ENCODE results near the gene GSS. TPM values are rescaled to one million over a fixed set of nuclear protein-coding genes. Genes with fewer than 3 reads are reported as not detected.

Gene GSS
- total and polyA plus RNA-seq, 4 donors = 12.9 to 31.5 (median 23.6) TPM

DNA sequence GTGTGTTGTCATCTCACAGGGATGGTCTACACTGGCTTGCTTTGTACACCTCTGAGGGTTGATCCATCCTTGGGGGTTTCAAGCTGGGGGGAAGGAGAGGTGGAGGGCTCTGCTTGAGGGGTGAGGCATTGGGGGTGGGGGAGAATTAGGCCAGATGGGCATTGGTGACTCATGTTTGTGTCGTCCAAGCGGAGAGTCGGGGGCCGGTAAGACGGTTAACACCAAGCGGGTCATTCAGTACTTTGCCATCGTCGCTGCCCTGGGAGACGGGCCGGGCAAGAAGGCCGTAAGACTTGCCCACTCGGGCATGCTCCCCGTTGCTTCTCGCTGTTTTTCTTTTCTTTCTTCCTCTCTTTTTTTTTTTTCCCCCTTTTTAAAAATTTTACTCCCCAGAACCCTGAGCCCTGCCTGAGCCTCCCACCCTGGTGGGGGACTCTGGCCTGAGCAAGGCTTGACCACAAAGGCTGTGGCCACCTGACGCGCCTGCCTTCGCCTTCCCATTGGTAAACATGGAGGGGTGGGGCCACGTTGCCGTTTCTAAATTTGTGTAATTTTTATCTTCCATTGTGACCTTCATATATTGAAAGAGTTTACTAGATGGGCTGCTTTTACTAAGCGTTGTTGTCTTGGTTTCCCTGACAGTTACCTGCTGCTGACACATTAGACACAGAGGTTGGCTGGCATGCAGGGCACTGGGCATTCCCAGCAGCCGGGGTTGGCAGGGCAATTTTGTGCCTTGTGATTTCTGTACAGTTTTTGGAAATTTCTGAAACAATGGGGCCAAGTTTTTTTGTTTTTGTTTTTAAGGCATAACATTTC lies 26.9 kb upstream of the GSS start:
- H3K4me3 ChIP-seq (ENCODE audit: low read length in 2 of 2) = no peak overlapping the region
- no peaks in the 10 kb centered on the region for H3K27me3 ChIP-seq (ENCODE audit: control insufficient read depth in 1 of 2, insufficient read depth in 2 of 2, low read length in 1 of 2)
- H3K27ac ChIP-seq (ENCODE audit: low read depth in 1 of 2, low read length in 2 of 2) = no peak overlapping the region
- DNase-seq = peak in 1 of 2 donors; percentile 35
- no peaks in the 10 kb centered on the region for H3K9me3 ChIP-seq (ENCODE audit: control insufficient read depth, low read length)
- H3K36me3 ChIP-seq (ENCODE audit: control insufficient read depth in 1 of 2, insufficient read depth in 2 of 2, low read length in 1 of 2) = no peaks in the 10 kb centered on the region
- ATAC-seq (ENCODE audit: low FRiP score) = no peak
- intact Hi-C loops (cut with DNase I) = no loop called here
- no peaks in the 10 kb centered on the region for H3K4me1 ChIP-seq (ENCODE audit: control insufficient read depth in 1 of 2, insufficient read depth in 2 of 2, low read length in 2 of 2)
- 79 to 81% methylated on average over 21 of the region's 21 CpGs for WGBS, 2 donors

DNA sequence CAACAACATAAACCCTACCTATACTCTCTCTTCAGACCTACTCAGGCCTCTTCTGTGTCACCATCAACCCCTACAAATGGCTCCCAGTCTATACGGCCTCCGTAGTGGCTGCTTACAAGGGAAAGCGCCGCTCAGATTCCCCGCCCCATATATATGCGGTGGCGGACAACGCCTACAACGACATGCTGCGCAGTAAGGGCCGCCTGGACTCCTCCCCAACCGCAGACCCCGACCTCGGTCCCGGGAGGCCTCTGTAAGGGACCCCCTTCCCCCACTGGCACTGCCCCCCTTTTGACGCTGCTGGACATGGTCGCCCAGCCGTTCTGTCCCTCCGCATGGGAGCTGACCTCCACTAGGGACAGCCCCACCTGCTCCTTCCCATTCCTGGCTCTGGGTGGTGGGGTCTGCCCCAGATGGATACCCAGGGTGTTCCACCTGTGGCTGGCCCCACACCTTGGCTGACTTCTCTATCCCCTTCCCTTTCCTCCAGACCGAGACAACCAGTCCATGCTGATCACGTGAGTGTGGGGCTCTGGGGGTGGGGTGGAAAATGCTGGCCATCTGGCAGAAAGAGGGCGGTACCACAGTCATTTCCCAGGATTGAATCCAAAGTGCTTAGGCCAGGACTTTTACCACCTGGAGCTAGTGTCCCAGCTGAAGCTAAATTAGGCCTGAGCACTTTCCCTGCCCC lies 25.1 kb upstream of the GSS start:
- Histone ChIP-seq H3K9me3 (ENCODE audit: control insufficient read depth, low read length) (no peaks in the 10 kb centered on the region), H3K36me3 (ENCODE audit: control insufficient read depth in 1 of 2, insufficient read depth in 2 of 2, low read length in 1 of 2) (no peaks in the 10 kb centered on the region), H3K4me3 (ENCODE audit: low read length in 2 of 2) (no peak overlapping the region), H3K4me1 (ENCODE audit: control insufficient read depth in 1 of 2, insufficient read depth in 2 of 2, low read length in 2 of 2) (no peaks in the 10 kb centered on the region), H3K27me3 (ENCODE audit: control insufficient read depth in 1 of 2, insufficient read depth in 2 of 2, low read length in 1 of 2) (no peaks in the 10 kb centered on the region), H3K27ac (ENCODE audit: low read depth in 1 of 2, low read length in 2 of 2) (no peak overlapping the region)
- intact Hi-C loops (cut with DNase I) = no loop called here
- ATAC-seq (ENCODE audit: low FRiP score) (no peak), DNase-seq (peak in 1 of 2 donors; percentile 34)
- WGBS, 2 donors = 80 to 84% methylated on average over 22 of the region's 22 CpGs

DNA sequence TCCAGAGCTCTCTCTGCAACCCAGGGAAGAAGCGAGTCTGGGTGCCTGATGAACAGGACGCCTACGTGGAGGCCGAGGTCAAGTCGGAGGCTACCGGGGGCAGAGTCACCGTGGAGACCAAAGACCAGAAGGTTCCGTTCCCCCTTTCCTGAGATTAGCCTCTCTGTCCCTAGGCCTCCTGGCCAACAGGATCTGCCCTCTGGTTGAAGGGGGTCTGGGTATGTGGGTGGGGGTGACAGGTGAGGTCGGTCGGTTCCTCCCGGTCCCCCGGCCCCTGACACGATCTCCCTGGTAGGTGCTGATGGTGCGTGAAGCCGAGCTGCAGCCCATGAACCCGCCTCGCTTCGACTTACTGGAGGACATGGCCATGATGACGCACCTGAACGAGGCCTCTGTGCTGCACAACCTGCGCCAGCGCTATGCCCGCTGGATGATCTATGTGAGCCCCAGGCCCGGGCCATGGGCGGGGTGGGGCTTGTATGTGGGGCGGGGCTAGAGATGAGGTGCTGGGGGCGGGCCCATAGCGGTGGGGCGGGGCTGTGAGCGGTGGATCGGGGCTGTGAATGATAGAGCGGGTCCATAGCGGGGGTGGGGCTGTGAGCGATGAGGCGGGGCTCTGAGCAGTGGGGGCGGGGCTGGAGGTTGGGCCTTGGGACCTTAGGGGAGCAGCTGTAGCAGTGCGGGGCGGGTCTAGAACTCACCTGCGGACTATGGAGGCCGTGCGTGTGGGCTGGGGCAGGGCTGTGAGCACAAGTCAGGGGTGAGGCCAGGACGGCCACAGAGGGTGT lies 24.0 kb upstream of the GSS start:
- Histone ChIP-seq H3K36me3 (ENCODE audit: control insufficient read depth in 1 of 2, insufficient read depth in 2 of 2, low read length in 1 of 2) (no peaks in the 10 kb centered on the region), H3K4me3 (ENCODE audit: low read length in 2 of 2) (no peak overlapping the region), H3K27me3 (ENCODE audit: control insufficient read depth in 1 of 2, insufficient read depth in 2 of 2, low read length in 1 of 2) (no peaks in the 10 kb centered on the region), H3K27ac (ENCODE audit: low read depth in 1 of 2, low read length in 2 of 2) (no peak overlapping the region), H3K4me1 (ENCODE audit: control insufficient read depth in 1 of 2, insufficient read depth in 2 of 2, low read length in 2 of 2) (no peaks in the 10 kb centered on the region), H3K9me3 (ENCODE audit: control insufficient read depth, low read length) (no peaks in the 10 kb centered on the region)
- DNase-seq = peak in 1 of 2 donors; percentile 45
- WGBS, 2 donors = 63 to 70% methylated on average over 40 to 42 of the region's 42 CpGs
- no peak for ATAC-seq (ENCODE audit: low FRiP score)
- intact Hi-C loops (cut with DNase I) = no loop called here

DNA sequence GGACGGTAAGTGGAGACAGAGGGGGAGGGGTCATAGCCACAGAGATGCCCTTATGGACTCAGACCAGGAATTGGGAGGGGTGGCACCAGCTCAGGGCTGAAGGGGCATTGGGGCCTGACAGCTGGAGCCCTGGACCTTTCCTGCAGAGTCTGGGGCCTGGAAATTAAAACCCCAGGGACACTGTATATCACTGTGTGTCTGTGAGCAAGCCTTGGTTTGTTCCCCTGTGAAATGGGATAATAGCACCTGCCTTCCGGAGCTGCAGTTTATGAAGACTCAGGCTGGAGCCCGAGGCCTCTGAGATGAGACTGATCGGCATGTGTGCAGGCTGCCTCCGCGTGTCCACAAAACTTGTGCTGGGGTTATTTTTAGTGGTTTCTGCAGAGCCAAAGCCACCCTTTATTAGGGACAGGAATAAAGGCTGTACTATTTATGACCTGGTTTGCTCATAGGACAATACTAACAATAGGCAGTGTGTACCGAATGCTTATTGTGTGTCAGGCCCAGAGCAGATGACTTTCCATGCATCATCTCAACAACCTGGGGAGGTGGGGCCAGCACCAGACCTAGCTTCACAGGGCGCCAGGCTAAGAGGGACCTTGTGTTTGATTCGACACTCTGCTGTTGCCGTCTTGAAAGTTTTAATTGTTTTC lies 22.6 kb upstream of the GSS start:
- intact Hi-C loops (cut with DNase I) = no loop called here
- Histone ChIP-seq H3K36me3 (ENCODE audit: control insufficient read depth in 1 of 2, insufficient read depth in 2 of 2, low read length in 1 of 2) (no peaks in the 10 kb centered on the region), H3K4me3 (ENCODE audit: low read length in 2 of 2) (no peak overlapping the region), H3K4me1 (ENCODE audit: control insufficient read depth in 1 of 2, insufficient read depth in 2 of 2, low read length in 2 of 2) (no peaks in the 10 kb centered on the region), H3K27ac (ENCODE audit: low read depth in 1 of 2, low read length in 2 of 2) (no peak overlapping the region), H3K27me3 (ENCODE audit: control insufficient read depth in 1 of 2, insufficient read depth in 2 of 2, low read length in 1 of 2) (no peaks in the 10 kb centered on the region), H3K9me3 (ENCODE audit: control insufficient read depth, low read length) (no peaks in the 10 kb centered on the region)
- DNase-seq = no peak
- no peak for ATAC-seq (ENCODE audit: low FRiP score)
- WGBS, 2 donors = 37 to 42% methylated on average over 10 of the region's 10 CpGs

DNA sequence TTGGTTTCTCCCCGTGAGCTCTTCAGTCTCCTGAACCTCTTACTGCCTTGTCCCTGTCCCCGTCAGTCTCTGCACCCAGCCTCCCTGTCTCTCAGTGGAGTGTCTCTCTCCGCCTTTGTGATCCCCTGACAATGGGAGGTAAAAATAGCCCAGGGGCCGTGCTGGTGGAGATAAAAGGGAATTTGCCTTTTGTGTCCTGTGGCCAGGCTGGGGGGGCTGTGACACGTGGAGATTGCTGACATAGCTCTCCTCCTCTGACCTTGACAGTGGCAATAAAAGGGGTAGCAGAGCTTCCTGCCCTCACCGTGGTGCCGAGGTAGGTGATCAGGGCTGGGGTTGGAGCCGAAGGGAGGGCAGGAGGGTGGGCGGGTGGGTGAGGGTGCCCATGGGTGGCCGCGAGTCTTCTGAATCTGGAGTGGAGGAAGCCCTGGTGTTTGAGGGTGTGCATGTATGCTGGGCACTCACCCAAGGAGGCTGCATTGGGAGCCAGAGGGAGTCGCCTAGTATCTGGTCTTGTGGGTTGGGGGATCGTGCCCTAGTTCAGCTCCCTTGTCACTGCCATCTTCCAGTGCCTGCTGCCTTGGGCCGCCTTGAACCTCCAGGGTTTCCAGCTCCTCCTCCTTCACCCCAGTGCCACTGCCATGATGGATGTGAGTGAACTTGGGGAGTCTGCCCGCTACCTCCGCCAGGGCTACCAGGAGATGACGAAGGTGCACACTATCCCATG lies 21.9 kb upstream of the GSS start:
- Histone ChIP-seq H3K27ac (ENCODE audit: low read depth in 1 of 2, low read length in 2 of 2) (no peak overlapping the region), H3K9me3 (ENCODE audit: control insufficient read depth, low read length) (no peaks in the 10 kb centered on the region), H3K4me3 (ENCODE audit: low read length in 2 of 2) (no peak overlapping the region), H3K36me3 (ENCODE audit: control insufficient read depth in 1 of 2, insufficient read depth in 2 of 2, low read length in 1 of 2) (no peaks in the 10 kb centered on the region), H3K4me1 (ENCODE audit: control insufficient read depth in 1 of 2, insufficient read depth in 2 of 2, low read length in 2 of 2) (no peaks in the 10 kb centered on the region), H3K27me3 (ENCODE audit: control insufficient read depth in 1 of 2, insufficient read depth in 2 of 2, low read length in 1 of 2) (no peaks in the 10 kb centered on the region)
- DNase-seq (peak; percentile 39 to 51), ATAC-seq (ENCODE audit: low FRiP score) (no peak)
- 54 to 58% methylated on average over 17 of the region's 17 CpGs for WGBS, 2 donors
- intact Hi-C loops (cut with DNase I) = no loop called here

DNA sequence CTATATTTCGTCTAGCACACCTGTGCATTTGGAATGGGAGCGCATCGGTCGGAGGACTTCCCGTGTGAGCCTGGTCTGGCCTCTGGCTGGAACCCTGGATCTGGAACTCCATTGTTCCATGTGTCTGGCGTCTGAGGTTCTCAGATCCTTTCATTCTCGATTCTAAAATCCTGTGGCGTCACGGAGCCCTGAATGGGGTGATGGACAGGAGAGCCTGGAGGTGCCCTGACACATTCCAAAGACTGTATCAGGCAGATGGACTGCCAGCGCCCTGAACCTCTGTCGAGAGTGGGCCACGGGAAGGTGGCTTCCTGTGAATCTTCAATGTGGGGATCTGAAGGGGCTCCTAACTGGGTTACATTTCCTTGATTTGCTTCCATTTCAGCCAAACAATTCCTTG lies 20.7 kb upstream of the GSS start:
- Histone ChIP-seq H3K27ac (ENCODE audit: low read depth in 1 of 2, low read length in 2 of 2) (no peak overlapping the region), H3K4me3 (ENCODE audit: low read length in 2 of 2) (no peak overlapping the region), H3K27me3 (ENCODE audit: control insufficient read depth in 1 of 2, insufficient read depth in 2 of 2, low read length in 1 of 2) (no peaks in the 10 kb centered on the region), H3K9me3 (ENCODE audit: control insufficient read depth, low read length) (no peaks in the 10 kb centered on the region), H3K4me1 (ENCODE audit: control insufficient read depth in 1 of 2, insufficient read depth in 2 of 2, low read length in 2 of 2) (no peaks in the 10 kb centered on the region), H3K36me3 (ENCODE audit: control insufficient read depth in 1 of 2, insufficient read depth in 2 of 2, low read length in 1 of 2) (no peaks in the 10 kb centered on the region)
- ATAC-seq (ENCODE audit: low FRiP score) = no peak
- intact Hi-C loops (cut with DNase I) = no loop called here
- 77 to 81% methylated on average over 12 of the region's 12 CpGs for WGBS, 2 donors
- DNase-seq = no peak

DNA sequence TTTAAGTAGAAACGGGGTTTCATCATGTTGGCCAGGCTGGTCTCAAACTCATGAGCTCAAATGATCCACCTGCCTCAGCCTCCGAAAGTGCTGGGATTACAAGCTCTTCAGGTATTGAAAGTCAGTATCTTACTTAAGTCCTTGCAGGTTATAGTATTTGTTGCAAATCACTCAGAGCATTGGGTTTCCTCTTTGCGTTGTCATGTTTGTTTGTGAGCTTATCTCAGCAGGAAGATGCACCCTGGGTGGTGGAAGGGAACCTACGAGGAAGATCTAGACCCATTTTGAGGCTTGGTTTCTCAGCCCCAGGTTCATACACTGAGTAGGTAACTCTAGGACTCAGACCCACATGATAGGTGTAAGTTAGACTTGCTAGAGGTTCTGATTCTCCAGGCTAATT lies 18.6 kb upstream of the GSS start:
- no peak for DNase-seq
- H3K36me3 ChIP-seq (ENCODE audit: control insufficient read depth in 1 of 2, insufficient read depth in 2 of 2, low read length in 1 of 2) = no peaks in the 10 kb centered on the region
- intact Hi-C loops (cut with DNase I) = no loop called here
- no peaks in the 10 kb centered on the region for H3K9me3 ChIP-seq (ENCODE audit: control insufficient read depth, low read length)
- 71 to 75% methylated on average over 4 of the region's 4 CpGs for WGBS, 2 donors
- no peaks in the 10 kb centered on the region for H3K4me1 ChIP-seq (ENCODE audit: control insufficient read depth in 1 of 2, insufficient read depth in 2 of 2, low read length in 2 of 2)
- no peak for ATAC-seq (ENCODE audit: low FRiP score)
- no peak overlapping the region for H3K27ac ChIP-seq (ENCODE audit: low read depth in 1 of 2, low read length in 2 of 2)
- H3K4me3 ChIP-seq (ENCODE audit: low read length in 2 of 2) = no peak overlapping the region
- H3K27me3 ChIP-seq (ENCODE audit: control insufficient read depth in 1 of 2, insufficient read depth in 2 of 2, low read length in 1 of 2) = no peaks in the 10 kb centered on the region
